ENCODE measurements around the gene CES4A. TPM values are rescaled to one million over a fixed set of nuclear protein-coding genes. Genes with fewer than 3 reads are reported as not detected.
A peak's percentile ranks its signal among the peaks of the same experiment; 100 is the strongest.

The CES4A gene
- total and polyA plus RNA-seq, 5 donors from 2014 or later, result 1.6 to 11.9 (median 2.8) TPM

DNA sequence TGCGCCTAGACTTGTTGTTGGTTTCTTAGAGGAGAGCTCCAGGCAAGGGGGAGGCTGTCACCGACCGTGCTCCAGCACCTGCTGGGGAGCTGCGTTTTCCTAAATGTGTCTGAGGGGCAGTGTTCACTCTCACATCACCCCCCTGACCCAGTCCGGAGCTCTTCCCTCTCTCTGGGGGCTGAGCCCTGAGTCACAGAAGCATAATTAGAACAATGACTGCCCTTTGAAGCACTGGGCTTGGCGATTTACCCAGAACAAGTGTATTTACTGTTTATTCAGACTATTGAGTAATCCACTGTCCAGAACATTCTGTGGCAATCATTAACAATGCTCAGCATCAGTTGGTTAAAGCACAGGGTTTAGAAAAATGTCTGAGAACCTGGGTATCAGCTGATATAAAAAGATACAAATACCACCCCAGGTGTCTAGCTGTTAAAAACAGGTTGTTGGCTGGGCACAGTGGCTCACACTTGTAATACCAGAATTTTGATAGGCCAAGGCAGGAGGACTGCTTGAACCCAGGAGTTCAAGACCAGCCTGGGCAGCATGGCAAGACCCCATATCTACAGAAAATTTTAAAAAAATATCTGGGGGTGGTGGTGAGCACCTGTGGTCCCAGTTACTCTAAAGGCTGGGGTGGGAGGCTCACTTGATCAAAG lies 8.1 kb downstream of the CES4A start:
- Mint-ChIP-seq H3K4me1 (peaks cover 0 to 15% (median 9%) of the 10 kb centered on the region in 4 donors), H3K27ac (no peak overlapping the region), H3K9me3 (no peaks in the 10 kb centered on the region), H3K36me3 (no peaks in the 10 kb centered on the region), H3K27me3 (no peaks in the 10 kb centered on the region), H3K4me3 (no peak overlapping the region)
- no peak for ATAC-seq (ENCODE audit: low read depth in 2 of 2)
- H3K9me3 ChIP-seq (ENCODE audit: control insufficient read depth in 2 of 2, low read length in 2 of 2), result no peaks in the 10 kb centered on the region
- peaks cover 9% of the 10 kb centered on the region for H3K4me1 ChIP-seq (ENCODE audit: control insufficient read depth, insufficient read depth, low read length, poor library complexity, severe bottlenecking)
- H3K27me3 ChIP-seq (ENCODE audit: control insufficient read depth, insufficient read depth, low read length), result no peaks in the 10 kb centered on the region
- H3K27ac ChIP-seq (ENCODE audit: insufficient read depth, low read length, poor library complexity, severe bottlenecking), result no peak overlapping the region
- no peak overlapping the region for H3K4me3 ChIP-seq (ENCODE audit: low read depth, low read length)
- no peak for DNase-seq
- H3K36me3 ChIP-seq (ENCODE audit: control insufficient read depth, insufficient read depth, low read length), result no peaks in the 10 kb centered on the region

DNA sequence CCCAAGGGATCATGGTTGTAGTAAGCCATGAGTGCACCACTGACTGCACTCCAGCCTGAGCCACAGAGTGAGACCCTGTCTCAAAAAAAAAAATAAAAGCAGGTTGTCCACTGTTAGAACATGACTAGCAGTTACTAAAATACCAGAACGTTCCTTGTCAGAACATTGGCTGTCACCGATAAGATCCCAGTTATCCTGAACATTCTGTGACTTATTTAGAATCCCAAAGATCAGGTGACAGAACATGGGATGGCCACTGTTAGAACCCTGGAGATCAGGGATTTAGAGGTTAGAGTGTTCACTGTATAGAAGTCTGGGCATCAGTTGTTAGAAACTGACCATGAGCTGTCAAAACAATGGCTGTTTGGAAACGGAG lies 8.6 kb downstream of the CES4A start:
- no peaks in the 10 kb centered on the region for H3K27me3 Mint-ChIP-seq

GRCh38 chr16:67000384-67001351 lies 12.3 kb downstream of the CES4A start:
- H3K27me3 Mint-ChIP-seq, result no peaks in the 10 kb centered on the region
- peak overlapping the region; percentile 64 to 90 (median 87) for H3K27ac Mint-ChIP-seq
- no peaks in the 10 kb centered on the region for H3K36me3 ChIP-seq (ENCODE audit: control insufficient read depth, insufficient read depth, low read length)
- H3K4me1 Mint-ChIP-seq, result peaks cover 0 to 25% (median 14%) of the 10 kb centered on the region in 4 donors
- no peak overlapping the region for H3K27ac ChIP-seq (ENCODE audit: insufficient read depth, low read length, poor library complexity, severe bottlenecking)
- no peaks in the 10 kb centered on the region for H3K9me3 Mint-ChIP-seq
- H3K4me3 ChIP-seq (ENCODE audit: low read depth, low read length), result peak overlapping the region; percentile 41
- peak; percentile 61 to 66 for ATAC-seq (ENCODE audit: low read depth in 2 of 2)
- no peaks in the 10 kb centered on the region for H3K9me3 ChIP-seq (ENCODE audit: control insufficient read depth in 2 of 2, low read length in 2 of 2)
- peaks cover 16% of the 10 kb centered on the region for H3K4me1 ChIP-seq (ENCODE audit: control insufficient read depth, insufficient read depth, low read length, poor library complexity, severe bottlenecking)
- H3K27me3 ChIP-seq (ENCODE audit: control insufficient read depth, insufficient read depth, low read length), result no peaks in the 10 kb centered on the region
- H3K4me3 Mint-ChIP-seq, result peak overlapping the region; percentile 68 to 89 (median 86)
- DNase-seq, result peak; percentile 42 to 76 (median 52)
- no peaks in the 10 kb centered on the region for H3K36me3 Mint-ChIP-seq

More for the DNA sequence above, 8.6 kb downstream of the CES4A start:
- no peaks in the 10 kb centered on the region for H3K9me3 ChIP-seq (ENCODE audit: control insufficient read depth in 2 of 2, low read length in 2 of 2)
- no peak overlapping the region for H3K27ac Mint-ChIP-seq
- peaks cover 14% of the 10 kb centered on the region for H3K4me1 ChIP-seq (ENCODE audit: control insufficient read depth, insufficient read depth, low read length, poor library complexity, severe bottlenecking)
- H3K4me3 Mint-ChIP-seq, result peak overlapping the region in 2 of 4 donors; percentile 6 to 47
- DNase-seq, result no peak
- ATAC-seq (ENCODE audit: low read depth in 2 of 2), result no peak
- no peaks in the 10 kb centered on the region for H3K36me3 Mint-ChIP-seq
- H3K27ac ChIP-seq (ENCODE audit: insufficient read depth, low read length, poor library complexity, severe bottlenecking), result no peak overlapping the region
- H3K9me3 Mint-ChIP-seq, result no peaks in the 10 kb centered on the region
- H3K4me3 ChIP-seq (ENCODE audit: low read depth, low read length), result no peak overlapping the region
- H3K27me3 ChIP-seq (ENCODE audit: control insufficient read depth, insufficient read depth, low read length), result no peaks in the 10 kb centered on the region
- H3K36me3 ChIP-seq (ENCODE audit: control insufficient read depth, insufficient read depth, low read length), result no peaks in the 10 kb centered on the region
- peaks cover 0 to 20% (median 13%) of the 10 kb centered on the region in 4 donors for H3K4me1 Mint-ChIP-seq

DNA sequence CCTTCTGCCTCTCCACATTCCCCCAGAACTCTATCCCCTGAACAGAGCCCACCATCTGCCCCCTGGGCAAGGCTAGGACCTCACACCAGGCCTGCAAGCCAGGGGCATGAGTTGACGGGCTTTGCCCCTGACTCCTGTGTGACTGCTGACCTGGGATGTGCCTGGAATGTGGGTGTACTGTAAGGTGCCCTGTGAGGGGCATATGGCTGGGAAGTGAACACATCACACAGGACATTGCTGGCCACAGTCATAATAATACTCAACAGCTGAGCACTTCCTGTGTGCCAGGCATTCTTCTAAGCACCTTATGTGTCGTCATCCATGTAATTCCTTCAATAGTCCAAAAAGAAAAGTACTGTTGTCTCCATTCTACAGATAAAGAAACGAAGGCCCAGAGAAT lies 13.3 kb downstream of the CES4A start:
- H3K9me3 ChIP-seq (ENCODE audit: control insufficient read depth in 2 of 2, low read length in 2 of 2), result no peaks in the 10 kb centered on the region
- H3K27ac Mint-ChIP-seq, result peak overlapping the region in 1 of 3 donors; percentile 56
- H3K36me3 Mint-ChIP-seq, result no peaks in the 10 kb centered on the region
- DNase-seq (no peak), ATAC-seq (ENCODE audit: low read depth in 2 of 2) (no peak)
- H3K27me3 Mint-ChIP-seq, result no peaks in the 10 kb centered on the region
- no peaks in the 10 kb centered on the region for H3K9me3 Mint-ChIP-seq
- peak overlapping the region; percentile 62 to 78 (median 66) for H3K4me3 Mint-ChIP-seq
- peaks cover 16% of the 10 kb centered on the region for H3K4me1 ChIP-seq (ENCODE audit: control insufficient read depth, insufficient read depth, low read length, poor library complexity, severe bottlenecking)
- H3K4me1 Mint-ChIP-seq, result peaks cover 0 to 25% (median 14%) of the 10 kb centered on the region in 4 donors
- no peaks in the 10 kb centered on the region for H3K36me3 ChIP-seq (ENCODE audit: control insufficient read depth, insufficient read depth, low read length)
- H3K27ac ChIP-seq (ENCODE audit: insufficient read depth, low read length, poor library complexity, severe bottlenecking), result no peak overlapping the region
- no peaks in the 10 kb centered on the region for H3K27me3 ChIP-seq (ENCODE audit: control insufficient read depth, insufficient read depth, low read length)
- peak overlapping the region; percentile 19 for H3K4me3 ChIP-seq (ENCODE audit: low read depth, low read length)

- H3K4me1 Mint-ChIP-seq, result peaks cover 0 to 8% (median 4%) of the 10 kb centered on the region in 4 donors
- no peaks in the 10 kb centered on the region for H3K36me3 Mint-ChIP-seq
- no peak overlapping the region for H3K27ac Mint-ChIP-seq
- no peak overlapping the region for H3K4me3 Mint-ChIP-seq
- Histone ChIP-seq H3K9me3 (ENCODE audit: control insufficient read depth in 2 of 2, low read length in 2 of 2) (no peaks in the 10 kb centered on the region), H3K36me3 (ENCODE audit: control insufficient read depth, insufficient read depth, low read length) (no peaks in the 10 kb centered on the region), H3K4me1 (ENCODE audit: control insufficient read depth, insufficient read depth, low read length, poor library complexity, severe bottlenecking) (peaks cover under 1% of the 10 kb centered on the region), H3K27me3 (ENCODE audit: control insufficient read depth, insufficient read depth, low read length) (no peaks in the 10 kb centered on the region), H3K4me3 (ENCODE audit: low read depth, low read length) (no peak overlapping the region), H3K27ac (ENCODE audit: insufficient read depth, low read length, poor library complexity, severe bottlenecking) (no peak overlapping the region)
- H3K27me3 Mint-ChIP-seq, result no peaks in the 10 kb centered on the region
- ATAC-seq (ENCODE audit: low read depth in 2 of 2) (no peak), DNase-seq (no peak)
- no peaks in the 10 kb centered on the region for H3K9me3 Mint-ChIP-seq
Observed at GRCh38 chr16:67006930-67007658, 18.7 kb downstream of the CES4A start.

GRCh38 chr16:67009158-67009557 lies 20.8 kb downstream of the CES4A start:
- no peaks in the 10 kb centered on the region for H3K9me3 ChIP-seq (ENCODE audit: control insufficient read depth in 2 of 2, low read length in 2 of 2)
- Mint-ChIP-seq H3K4me3 (no peak overlapping the region), H3K36me3 (no peaks in the 10 kb centered on the region), H3K9me3 (no peaks in the 10 kb centered on the region), H3K27me3 (no peaks in the 10 kb centered on the region), H3K27ac (peak overlapping the region in 2 of 3 donors; percentile 20 to 36), H3K4me1 (peaks cover 0 to 12% (median 4%) of the 10 kb centered on the region in 4 donors)
- ATAC-seq (ENCODE audit: low read depth in 2 of 2), result no peak
- H3K4me3 ChIP-seq (ENCODE audit: low read depth, low read length), result no peak overlapping the region
- no peak for DNase-seq
- H3K36me3 ChIP-seq (ENCODE audit: control insufficient read depth, insufficient read depth, low read length), result no peaks in the 10 kb centered on the region
- no peaks in the 10 kb centered on the region for H3K27me3 ChIP-seq (ENCODE audit: control insufficient read depth, insufficient read depth, low read length)
- H3K4me1 ChIP-seq (ENCODE audit: control insufficient read depth, insufficient read depth, low read length, poor library complexity, severe bottlenecking), result peaks cover 10% of the 10 kb centered on the region
- H3K27ac ChIP-seq (ENCODE audit: insufficient read depth, low read length, poor library complexity, severe bottlenecking), result no peak overlapping the region

DNA sequence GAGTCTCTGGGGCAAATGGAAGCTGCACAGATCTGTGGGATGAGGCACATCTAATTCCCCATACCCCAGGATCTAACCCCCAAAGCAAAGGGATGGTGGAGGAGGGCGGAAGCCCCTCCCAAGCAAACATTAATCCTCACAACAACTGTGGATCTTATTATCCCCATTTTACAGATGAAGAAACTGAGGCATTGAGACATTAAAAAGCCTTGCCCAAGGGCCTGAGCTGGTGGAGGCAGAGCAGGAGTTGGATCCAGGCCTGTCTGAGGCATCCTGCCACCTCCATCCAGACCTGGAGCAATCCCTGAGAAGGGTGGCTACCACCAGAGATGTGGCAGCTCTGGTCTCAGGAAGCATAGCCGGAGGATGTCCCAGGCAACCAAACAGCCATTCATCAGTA lies 22.9 kb downstream of the CES4A start:
- Histone ChIP-seq H3K36me3 (ENCODE audit: control insufficient read depth, insufficient read depth, low read length) (no peaks in the 10 kb centered on the region), H3K4me1 (ENCODE audit: control insufficient read depth, insufficient read depth, low read length, poor library complexity, severe bottlenecking) (peaks cover 20% of the 10 kb centered on the region), H3K27ac (ENCODE audit: insufficient read depth, low read length, poor library complexity, severe bottlenecking) (no peak overlapping the region), H3K9me3 (ENCODE audit: control insufficient read depth in 2 of 2, low read length in 2 of 2) (no peaks in the 10 kb centered on the region), H3K4me3 (ENCODE audit: low read depth, low read length) (no peak overlapping the region), H3K27me3 (ENCODE audit: control insufficient read depth, insufficient read depth, low read length) (no peaks in the 10 kb centered on the region)
- DNase-seq (no peak), ATAC-seq (ENCODE audit: low read depth in 2 of 2) (no peak)
- Mint-ChIP-seq H3K4me1 (peaks cover 0 to 12% (median 7%) of the 10 kb centered on the region in 4 donors), H3K36me3 (no peaks in the 10 kb centered on the region), H3K27me3 (no peaks in the 10 kb centered on the region), H3K9me3 (no peaks in the 10 kb centered on the region), H3K4me3 (no peak overlapping the region), H3K27ac (no peak overlapping the region)
